NCI-H128 (cell line): ENCODE results near the gene MBOAT2.

Experiments used
- DNase-seq: peaks from one replicate; lab custom pipeline; 2025; ENCODE audit not compliant: unreplicated experiment; lab: John Stamatoyannopoulos, UW

Gene MBOAT2

DNA sequence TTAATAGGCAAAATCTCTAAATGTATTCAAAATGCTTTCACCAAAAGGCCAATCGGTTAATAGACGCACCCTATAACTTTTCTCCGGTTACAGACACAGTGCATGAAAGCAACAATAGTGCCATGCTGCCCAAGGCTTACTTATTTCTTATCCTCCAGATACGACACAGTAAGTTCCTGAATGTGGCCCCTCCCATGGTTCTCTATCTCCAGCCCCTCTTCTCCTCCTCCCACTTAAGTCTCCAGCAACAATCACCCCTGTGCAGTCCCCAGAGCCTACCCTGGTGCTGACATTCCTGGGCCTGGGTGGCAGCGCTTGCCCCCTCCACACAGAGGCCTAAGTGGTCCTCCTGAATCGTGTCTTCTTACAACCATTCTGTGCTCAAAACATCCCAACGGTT lies 169.6 kb downstream of the MBOAT2 start:
- no peak for DNase-seq

DNA sequence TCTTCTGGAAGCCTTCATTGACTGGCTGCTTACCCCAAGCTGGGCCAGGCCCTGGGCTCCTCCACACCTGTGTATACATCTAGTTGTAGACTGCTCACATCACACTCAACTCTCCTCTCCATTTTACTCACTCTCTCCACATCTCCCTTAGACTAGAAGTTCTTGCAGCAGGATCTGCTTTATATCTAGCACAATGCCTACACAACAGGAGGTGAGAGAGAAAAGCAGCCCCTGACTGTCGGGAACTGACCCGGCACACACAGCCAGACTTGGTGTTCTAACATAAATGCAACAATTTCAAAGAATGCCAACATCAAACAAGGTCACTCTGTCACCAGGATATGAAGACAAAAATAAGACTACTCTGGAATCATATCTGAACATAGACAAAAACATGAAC lies 172.0 kb downstream of the MBOAT2 start:
- DNase-seq, result no peak

DNA sequence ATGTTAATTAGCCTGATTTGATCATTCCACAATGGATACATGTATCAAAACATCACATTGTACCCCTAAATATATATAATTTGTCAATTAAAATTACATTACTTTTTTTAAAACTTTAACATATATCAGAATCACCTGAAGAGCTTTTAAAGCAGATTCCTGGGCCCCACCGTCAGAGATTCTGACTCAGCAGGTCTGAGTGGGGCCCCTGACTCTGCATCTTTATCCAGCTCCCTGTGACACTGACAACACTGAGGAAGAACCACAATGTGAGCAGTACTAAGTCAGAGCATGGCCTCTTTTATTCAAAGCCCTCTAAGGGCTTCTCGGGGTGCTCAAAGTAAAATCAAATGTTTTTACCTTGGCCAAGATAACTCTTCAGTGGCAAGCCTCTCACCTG lies 175.8 kb downstream of the MBOAT2 start:
- DNase-seq, result no peak

DNA sequence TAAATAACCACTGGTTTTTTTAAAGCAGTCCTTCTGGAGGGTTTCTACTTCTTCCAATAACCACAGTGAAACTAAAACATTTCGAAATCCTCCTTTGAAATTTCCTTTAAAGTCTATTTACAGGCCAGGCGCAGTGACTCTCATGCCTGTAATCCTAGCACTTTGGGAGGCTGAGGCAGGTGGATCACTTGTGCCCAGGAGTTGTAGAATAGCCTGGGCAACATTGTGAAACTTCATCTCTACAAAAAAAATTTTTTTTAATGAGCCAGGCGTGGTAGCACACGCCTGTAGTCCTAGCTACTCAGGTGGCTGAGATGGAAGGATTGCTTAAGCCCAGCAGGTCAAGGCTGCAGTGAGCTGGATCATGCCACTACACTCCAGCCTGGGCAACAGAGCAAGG lies 181.3 kb downstream of the MBOAT2 start:
- no peak for DNase-seq

DNA sequence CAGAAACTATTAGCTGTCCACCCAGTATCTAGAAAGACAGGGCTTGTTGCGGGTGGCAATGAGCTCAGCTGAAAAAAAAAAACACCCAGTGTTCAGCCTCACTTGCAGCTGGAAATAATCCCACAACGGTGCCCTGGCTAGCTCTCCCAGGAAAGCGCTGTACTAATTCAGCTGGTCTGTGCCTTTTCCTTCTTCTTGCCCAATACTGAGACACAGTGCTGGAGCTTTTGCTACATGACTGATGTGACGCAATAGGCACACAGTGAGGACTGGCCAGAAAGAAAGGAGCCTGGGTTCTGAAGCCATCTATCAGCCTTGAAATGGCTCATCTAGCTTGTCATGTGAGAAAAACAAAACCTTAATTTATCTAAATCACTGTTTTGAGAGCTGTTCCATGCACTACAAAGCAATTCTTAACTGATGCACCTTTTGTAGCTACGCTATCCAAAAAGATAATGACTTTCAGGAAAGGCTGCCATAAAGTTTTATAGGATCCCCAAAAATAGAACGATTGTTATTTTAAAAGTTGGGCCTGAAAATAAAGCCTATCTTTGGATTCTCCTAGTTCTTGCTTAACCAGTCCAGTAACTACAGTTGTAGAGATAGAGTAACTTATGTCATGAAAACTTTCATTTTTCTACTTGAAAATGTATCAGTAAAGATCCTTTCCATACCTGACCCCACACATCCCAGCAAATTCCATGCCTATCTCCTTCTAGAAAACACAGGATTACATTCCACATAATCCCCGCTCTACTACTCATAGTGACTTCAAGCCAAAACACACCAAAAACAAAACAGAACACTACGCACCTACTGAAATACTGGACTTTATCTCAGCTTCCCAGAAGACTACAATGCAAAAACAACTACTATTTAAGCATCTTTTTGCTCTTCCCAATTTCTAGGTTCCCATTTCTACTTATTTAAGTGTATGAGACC lies 181.9 kb downstream of the MBOAT2 start:
- no peak for DNase-seq

DNA sequence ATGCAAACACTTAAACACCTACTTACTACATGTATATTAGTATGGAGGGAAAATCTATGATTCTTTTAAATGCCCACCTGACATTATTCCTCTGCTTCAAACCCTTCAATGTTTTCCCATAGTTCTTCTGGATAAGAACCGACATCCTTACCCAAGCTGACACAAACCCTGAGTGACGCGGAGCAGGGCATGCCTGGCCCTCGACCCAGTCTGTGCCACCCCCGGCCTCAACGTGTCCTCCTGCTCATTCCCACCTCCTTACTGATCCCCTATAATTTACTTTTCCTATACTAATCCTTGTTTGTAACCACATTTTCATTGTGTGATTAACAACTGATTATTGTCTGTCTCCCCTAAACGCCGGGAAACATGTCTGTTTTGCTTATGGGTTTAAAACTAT lies 183.5 kb downstream of the MBOAT2 start:
- DNase-seq, result no peak

DNA sequence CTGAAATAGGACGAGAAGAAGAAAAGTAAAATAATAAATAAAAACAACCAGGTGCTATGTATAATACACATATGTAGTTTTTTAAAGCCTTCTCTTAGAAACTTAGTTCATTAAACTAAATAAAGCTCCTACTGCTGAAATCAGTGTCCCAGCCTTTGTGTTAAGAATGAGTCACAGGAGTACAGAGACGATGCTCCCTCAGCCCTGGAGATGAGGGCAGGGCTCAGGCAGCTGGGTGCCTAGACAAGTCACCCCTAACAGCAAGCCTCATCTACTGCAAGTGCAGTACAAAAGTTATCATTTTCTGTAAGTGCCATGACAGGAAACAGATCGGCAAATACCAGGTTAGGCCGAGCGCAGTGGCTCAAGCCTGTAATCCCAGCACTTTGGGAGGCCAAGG lies 184.3 kb downstream of the MBOAT2 start:
- DNase-seq, result no peak

DNA sequence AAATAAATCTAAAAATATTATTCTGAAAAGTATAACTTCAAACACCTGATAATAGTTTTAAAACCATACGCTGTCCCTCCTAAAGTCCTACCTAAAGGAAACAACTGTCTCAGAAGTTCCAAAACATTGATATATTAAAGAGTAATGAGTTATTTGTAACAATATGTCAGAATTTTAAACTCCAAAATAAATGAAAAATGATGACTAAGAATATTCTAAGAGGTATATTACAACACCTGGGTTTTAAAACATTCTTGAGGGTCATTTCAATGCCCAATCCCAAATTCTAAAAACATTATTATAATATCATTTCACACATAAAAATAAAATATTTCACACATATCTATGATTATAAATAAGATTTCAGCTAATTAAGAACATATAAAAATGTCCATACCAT lies 186.3 kb downstream of the MBOAT2 start:
- DNase-seq, result no peak

DNA sequence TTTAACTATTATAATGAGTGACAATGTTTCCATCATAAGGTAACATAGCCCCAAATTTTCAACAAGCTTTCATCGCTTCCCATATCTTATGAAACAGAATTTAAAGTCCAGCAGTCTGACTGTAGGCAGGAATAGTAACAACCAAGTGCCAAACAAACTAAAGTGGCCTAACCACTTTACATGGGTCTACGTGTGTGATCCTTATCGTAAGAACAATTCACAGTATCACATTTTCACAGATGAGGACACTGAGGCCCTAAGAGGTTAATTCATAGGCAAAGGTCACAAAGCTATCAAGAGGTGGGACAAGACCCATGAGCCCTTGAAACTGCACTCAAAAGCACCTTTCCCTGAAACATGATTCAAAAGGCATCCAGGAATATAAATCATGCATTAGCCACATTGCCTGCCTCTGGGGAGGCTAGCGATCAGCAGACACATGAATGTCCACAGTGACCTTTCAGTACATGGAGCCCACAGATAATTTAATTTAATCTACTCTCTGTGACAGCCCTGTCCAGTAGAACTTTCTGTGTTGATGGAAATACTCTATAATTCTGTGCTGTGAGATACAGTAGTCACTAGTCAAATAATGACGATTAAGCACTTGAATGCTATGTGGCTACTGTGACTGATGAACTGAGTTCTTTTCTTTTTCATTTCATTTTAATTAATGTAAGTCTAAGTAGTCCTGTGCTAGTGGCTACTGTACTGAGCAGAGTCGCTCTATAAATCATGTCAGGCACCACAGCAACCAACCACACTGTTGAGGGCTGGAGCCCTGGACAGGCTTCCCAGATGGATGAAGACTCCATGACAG lies 196.4 kb downstream of the MBOAT2 start:
- DNase-seq, result no peak

DNA sequence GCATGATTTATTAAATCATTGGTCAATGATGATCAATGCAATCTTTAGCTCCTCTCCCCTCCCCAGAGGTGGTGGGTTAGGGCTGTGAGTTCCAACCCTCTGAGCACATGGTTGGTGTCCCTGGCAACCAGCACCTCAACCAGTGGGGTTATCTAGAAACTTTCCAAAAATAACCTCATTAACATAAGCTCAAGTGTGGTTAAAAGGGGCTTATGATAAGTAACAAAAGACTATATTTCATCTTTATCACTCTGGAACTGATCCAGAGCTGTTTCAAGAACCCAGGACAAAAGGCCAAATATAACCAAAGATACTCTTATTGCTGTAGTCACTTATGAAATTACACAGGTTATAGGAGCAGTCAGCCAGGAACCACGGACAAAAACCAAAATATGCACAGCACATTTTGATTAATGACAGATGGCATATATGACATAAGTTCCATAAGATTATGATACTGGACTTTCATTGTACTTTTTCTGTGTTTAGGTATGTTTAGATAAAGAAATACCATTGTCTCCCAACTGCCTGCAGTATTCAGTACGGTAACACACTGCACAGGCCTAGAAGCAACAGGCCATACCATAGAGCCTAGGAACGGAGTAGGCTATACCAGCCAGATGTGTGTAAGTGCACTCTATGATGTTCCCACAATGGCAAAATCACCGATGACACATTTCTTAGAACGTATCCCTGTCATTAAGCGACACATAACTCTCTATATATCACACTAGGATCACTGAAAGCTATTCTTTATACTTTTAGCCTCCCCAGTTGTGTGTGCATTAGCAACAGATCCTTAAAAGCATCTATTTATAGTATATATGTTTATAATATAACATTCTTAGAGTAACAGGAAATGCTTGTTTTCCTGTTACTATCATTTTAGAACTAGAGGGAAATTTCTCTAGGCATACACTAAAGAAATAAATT lies 197.9 kb downstream of the MBOAT2 start:
- DNase-seq, result no peak

DNA sequence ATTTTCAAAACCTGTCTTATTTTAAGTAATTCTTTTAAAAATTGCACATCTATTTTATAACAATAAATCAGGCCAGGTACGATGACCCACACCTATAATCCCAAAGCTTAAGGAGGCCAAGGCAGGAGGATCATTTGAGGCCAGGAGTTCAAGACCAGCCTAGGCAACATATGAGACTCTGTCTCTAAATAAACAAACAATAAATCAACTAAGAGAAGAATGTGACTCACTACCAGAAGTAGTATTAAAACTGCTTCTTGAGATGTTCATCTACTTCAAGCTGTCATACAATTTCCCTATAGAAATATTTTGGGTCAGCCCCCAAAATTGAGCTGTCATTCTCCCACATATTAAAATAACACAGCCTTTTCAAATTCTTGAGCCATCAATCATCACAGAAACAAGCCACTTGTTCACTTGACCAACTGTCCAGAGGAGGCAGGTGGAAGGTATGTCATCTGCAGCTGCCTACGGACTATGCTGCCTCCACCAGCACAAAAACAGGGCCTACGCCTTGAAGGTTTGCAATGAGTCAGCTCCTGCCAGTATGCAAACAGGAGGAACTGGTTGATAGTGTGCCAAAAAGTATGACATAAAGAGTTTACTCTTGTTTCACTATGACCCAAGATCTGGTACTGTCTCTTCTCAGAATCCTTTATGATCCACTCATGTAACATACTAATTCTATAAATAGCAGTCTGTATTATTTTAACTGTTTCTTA lies 199.7 kb downstream of the MBOAT2 start:
- DNase-seq, result no peak

DNA sequence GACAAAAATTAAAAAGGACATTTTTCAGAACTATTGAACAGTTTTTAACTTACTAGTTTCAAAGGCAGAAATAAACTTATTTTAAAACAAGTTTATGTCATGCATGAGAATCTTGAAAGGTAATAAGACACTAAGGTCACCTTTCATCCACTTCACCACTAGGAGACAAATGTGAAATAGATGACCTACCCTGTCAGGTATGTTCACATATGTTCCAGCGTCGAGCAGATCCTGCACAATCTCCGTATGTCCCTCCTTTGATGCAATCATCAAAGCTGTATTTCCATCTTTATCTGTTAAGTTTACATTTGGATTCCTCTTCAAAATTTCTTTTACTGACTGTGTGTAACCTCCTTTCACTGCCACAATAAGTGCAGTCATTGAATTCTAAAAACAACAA lies 200.7 kb downstream of the MBOAT2 start:
- no peak for DNase-seq
